SIG-M5 (cell line): Measurements from ENCODE around the gene MEF2C.

Experiments used
- DNase-seq: peaks from one replicate; lab custom pipeline; 2025; lab: John Stamatoyannopoulos, UW

Gene MEF2C

DNA sequence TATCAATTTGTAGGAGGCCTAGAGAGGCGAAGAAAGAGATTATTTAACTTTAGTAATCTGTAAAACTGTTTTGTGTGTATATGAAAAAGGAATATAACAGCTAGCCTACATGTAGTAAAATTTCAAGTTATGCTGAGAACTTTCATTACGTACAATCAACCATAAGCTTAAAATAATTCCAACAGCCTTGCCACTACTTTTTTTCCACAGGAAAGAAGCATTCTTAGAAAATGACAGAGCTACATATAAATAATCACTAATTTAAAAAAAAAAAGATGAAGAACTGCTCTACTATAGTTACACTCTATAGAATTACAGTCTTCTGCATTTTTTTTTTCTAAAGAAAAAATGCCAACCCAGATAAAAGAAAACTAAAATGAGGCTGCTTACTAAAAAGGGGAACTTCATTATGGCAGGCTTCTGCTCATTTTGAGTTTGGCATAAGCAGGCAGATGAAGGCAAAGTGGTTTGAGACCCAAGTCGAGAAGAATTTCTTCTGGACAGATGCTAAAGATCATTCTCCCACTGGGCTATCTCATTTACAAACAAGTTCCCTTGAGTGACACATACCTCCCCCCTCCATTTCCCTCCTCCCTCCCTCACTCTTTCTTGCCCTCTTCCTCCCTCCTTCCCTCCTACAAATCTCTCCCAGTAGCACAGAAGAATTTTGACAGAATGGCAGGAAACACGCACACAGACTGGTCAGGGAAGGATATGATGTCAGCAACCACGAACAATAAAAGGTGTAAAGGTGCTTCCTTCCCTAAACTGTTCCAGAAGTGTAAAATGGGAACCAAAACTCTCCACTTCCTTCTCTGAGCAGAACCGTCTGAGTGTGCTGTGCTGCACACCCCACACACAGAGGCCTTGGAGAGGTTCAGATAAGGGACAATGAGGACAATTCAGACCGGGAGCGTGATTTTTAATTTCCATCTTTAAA lies 56.1 kb downstream of the MEF2C start:
- DNase-seq, result peak; percentile 48

DNA sequence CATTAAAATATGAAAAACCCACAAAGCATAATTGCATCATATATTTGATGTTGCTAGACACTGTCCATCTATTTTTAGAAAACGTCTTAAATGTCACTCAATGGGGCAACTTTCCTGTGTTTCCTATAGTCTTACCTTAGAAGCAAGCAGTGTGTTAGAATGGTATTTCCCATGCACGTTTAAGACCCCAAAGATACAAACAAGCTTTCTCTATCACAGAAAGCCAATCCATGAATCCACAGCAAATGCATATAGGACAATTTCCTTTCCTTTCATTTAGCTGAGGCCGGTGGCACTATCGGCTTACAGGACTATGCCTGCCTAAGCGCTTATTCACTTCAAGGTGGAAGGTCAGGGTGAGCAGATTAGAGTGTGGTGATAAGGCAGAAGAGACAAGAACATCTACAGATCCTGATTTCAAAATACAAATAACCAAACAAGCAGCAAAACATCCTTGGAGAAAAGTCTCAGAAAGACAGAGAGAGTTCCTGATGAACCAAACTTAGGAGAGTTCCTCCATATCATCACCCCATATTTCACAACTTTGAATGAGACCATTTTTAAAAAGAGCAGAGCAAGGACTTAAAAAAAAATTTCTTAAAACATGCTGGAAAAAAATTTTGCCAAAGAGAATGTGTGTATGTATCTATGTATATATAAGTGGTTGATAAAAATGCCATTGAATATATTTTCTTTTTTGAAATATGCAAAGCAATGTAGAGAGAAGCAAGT lies 57.2 kb downstream of the MEF2C start:
- no peak for DNase-seq

GRCh38 chr5:88824892-88825583 lies 57.9 kb downstream of the MEF2C start:
- DNase-seq, result no peak

GRCh38 chr5:88824141-88824540 lies 58.8 kb downstream of the MEF2C start:
- no peak for DNase-seq

DNA sequence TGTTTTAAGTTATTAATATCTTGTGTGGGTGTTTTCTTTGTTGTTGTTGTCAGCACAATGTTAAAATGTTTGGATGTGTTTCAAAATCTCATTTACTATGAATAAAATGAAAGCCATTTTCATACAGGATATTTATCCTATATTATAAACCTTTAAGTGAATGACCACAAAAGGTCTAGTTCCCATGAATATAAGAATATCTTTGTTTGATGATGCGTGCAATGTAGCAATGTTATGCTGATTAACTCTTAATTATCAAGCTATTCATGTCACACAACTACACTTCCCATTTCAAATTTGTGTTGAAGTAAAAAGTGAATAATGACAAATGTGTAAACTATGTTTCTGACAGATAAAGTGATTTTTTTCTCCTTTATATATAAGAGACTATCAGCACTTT lies 59.8 kb downstream of the MEF2C start:
- no peak for DNase-seq

GRCh38 chr5:88821161-88821560 lies 61.8 kb downstream of the MEF2C start:
- no peak for DNase-seq

- DNase-seq, result no peak
Observed at GRCh38 chr5:88820581-88820980, 62.4 kb downstream of the MEF2C start.

DNA sequence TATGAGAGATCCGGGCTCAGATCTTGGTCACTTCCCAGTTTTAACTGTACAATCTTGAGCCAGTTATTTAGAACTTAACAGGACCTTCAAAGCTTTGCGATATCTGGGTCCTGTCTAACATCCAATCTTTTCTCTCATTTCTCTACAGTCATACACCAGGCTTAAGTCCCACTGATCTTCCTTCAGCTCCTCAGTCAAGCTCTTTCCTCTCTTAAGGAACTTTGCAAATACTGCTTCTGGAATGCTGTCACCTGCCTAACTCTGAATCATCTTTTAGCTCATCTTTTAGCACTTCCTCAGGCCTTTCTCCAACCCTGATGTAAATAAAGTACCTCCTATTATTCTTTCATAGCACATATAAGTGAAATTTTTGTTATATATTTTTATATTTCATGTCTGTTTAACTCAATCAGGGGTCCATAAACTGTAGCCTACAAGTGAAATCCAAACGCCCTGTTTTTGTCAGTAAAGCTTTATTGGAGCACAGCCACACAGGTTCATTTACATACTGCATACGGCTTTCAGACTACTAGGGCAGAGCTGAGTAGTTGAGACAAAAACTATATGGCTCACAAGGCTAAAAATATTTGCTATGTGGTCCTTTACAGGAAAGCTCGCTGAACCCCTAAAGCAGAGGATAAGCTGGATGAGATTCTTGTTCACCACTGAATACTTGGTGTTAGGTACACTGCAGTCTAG lies 63.5 kb downstream of the MEF2C start:
- no peak for DNase-seq

- DNase-seq, result no peak
Observed at GRCh38 chr5:88818296-88818695, 64.7 kb downstream of the MEF2C start.

DNA sequence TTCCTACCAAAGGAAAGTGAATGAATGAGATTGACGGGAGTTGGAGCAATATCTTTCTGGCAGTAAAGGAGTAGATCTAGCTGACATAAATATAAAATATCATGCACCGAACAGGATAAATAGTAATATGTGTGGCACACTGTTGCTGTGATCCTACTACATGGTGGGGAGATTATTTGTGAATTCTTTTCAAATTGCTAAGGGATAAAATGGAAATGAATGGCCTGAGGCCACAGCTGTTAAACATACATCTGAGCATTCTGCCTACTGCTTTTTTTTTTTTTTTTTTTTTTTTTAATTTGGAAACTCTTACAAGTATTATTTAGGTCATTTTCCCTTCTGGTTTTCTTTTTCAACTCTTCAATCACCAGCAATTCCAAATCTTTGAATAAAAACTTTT lies 66.8 kb downstream of the MEF2C start:
- no peak for DNase-seq

- DNase-seq, result no peak
Observed at GRCh38 chr5:88815050-88815789, 67.8 kb downstream of the MEF2C start.

- no peak for DNase-seq
Observed at GRCh38 chr5:88813805-88814575, 69.0 kb downstream of the MEF2C start.

DNA sequence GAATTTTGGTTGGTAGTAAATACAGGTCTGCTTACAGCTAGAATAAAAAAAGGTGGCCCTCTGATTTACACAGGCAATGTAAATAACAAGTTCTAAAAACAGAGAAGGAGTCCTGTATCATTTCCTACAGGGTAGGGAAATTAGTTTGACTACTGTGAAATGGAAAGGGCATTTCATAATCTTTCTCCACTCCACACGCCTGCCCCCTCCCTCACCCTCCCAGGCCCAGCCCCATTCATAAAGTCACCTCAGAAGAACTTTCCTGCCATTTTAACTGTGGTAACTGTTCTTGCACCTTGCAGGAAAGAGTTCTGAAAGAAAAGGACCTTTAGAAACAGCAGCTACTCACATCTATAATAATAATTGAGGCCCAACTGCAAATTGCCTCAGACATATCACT lies 69.7 kb downstream of the MEF2C start:
- DNase-seq, result no peak

DNA sequence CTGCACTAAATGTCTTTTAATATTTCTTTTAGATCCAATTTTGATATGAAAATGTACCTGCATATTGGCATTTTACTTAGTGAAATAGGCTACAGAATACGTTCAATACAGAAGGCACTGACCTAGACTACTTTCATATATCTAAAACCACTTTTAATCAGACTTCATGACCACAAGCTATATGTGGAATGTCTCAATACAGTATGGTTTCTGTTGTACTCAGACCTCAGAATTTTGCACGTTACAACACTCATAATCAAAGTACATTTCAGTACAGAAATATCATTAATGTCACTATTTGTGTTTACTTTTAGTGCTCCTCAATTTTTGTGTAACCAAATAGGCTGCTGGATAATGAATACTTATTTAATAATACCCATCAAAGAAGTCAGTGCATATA lies 74.8 kb downstream of the MEF2C start:
- no peak for DNase-seq

GRCh38 chr5:88807327-88807726 lies 75.7 kb downstream of the MEF2C start:
- no peak for DNase-seq

GRCh38 chr5:88806338-88806737 lies 76.6 kb downstream of the MEF2C start:
- DNase-seq, result no peak

- DNase-seq, result no peak
Observed at GRCh38 chr5:88805151-88805784, 77.7 kb downstream of the MEF2C start.

- DNase-seq, result no peak
Observed at GRCh38 chr5:88804444-88804843, 78.5 kb downstream of the MEF2C start.

DNA sequence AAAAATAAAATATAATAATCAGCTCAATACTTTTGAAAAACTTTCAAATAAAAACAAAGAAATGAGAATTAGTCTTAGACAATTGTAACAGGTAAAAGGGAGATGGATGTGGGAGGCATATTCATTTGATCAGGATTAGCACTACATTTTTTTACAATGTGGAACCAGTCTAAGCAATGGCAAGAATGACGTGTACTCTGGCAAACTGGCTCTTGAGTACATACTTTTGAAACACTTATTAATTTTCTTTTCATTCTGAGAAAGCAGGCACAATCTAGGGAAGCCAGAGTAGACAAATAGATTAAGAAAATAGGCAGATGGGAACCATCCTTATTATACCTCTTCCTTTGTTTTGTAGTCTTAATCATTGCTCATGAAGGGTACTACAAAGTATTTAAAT lies 79.7 kb downstream of the MEF2C start:
- DNase-seq, result no peak

GRCh38 chr5:88799938-88800535 lies 82.9 kb downstream of the MEF2C start:
- no peak for DNase-seq
